Activated effector memory CD4-positive, alpha-beta T cell treated with anti-CD3 and anti-CD28 coated beads, Interleukin-2, amount 50 U/mL, for 16 hours (primary cell): Measurements from ENCODE around the gene RRBP1.
A peak's percentile ranks its signal among the peaks of the same experiment; 100 is the strongest.

Experiments used
- DNase-seq: peaks from one replicate; pipeline ENCODE4 v3.0.0-alpha.2; 2020

Gene RRBP1

DNA sequence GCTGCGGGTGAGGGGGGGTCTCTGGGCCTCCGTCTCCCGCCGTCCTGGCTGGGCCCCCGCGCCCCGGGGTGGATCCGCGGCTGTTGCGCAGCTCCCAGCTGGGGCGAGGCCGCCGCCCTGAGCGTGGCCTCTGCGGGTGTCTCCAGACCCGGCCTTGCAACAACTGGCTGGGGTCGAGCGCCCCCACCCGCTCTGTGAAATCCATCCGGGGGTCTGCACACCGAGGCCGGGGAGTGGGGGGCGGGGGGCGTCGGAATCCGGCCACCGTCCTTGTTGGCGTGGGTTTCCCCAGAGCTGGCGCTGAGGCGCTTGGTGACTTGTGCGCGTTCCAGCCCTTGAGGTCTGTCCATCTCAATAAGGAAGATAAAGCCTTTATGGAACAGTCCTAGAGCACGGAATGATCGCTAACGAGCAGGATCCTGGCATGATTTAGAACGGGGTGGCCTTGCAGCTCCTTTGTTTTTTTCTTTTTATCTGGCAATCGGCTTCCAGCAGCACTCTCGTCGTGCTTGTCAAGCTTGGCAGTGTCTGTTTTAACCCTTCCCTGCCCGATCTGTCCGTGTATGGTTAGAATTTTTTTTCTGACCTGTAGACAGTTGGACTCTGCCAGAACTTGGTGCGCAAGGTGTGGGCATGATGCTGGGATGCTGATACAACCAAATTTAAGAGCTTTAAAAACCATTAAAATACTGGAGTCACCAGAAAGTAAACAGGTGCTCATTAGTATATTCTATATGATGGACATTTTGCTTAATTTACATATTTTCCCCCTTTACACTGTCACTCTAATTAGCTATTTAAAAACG, 111.5 kb downstream of the RRBP1 start:
- no peak for DNase-seq

DNA sequence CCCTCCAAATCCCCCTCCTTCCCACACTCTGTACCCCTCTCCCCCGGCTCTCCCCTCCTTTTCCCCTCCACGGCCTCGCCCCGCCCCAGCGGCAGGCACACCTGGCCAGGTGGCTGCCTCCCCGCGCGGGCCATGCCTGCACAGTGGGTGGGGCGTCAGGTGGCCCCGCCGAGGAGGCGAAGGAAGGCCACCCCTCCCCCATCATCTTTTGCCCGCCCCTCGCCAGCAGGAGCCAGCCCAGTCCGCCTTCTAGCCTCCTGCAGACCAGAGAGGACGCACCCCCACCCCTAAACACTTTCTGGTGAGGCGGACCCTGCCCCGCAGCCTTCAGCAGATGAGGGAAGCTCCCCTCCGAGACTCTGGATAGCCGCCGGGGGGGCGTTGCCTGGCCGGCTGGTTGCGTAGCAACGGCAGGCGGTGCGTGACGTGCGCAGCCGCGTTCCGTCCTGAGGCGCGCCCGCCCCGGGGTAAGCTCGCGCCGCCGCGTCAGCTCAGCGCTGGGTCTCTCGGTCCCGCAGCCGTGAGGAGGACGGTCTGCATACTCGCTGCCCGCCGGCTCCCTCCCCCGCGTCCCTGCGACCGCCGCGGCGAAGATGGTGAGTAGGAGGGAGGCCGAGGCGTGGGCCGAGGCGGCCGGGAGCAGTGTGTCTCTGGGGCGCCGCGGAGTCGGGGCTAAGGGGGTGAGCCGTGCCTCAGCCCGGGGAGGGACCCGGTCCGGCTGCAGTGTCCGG, 112.3 kb downstream of the RRBP1 start, which contains the start of gene DSTN:
Gene DSTN (plus strand): TSS at position 460 of the 731 bp plus-strand sequence. CDS start 134 bp downstream, at position 594.
- peak; percentile 95 for DNase-seq

DNA sequence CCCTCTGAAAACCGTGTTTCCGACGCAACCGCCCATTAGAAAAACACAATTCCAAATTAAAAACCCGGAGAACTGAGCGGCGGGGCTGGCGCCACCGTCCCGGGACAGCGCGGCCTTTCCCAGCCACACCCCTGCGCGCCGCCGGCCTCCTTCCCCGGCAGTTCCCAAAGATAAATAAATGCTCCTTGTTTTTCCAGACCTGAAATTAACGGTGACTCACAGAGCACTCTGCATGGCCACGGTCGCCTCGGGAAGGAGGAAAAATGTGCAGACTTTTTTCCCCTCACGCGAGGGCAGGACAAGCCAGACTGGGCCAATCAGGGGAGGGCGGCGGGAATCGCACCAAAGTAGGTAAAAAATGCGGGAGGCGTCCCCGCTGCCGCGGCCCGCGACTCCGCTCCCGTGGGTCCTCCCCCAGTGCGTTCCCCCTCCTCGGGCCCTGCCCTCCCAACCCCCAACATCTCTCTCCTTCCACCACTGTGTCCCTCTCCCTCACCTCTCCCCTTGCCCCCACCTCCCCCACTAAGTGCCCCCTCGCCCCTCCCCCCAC, 113.0 kb downstream of the RRBP1 start:
- peak; percentile 68 for DNase-seq

DNA sequence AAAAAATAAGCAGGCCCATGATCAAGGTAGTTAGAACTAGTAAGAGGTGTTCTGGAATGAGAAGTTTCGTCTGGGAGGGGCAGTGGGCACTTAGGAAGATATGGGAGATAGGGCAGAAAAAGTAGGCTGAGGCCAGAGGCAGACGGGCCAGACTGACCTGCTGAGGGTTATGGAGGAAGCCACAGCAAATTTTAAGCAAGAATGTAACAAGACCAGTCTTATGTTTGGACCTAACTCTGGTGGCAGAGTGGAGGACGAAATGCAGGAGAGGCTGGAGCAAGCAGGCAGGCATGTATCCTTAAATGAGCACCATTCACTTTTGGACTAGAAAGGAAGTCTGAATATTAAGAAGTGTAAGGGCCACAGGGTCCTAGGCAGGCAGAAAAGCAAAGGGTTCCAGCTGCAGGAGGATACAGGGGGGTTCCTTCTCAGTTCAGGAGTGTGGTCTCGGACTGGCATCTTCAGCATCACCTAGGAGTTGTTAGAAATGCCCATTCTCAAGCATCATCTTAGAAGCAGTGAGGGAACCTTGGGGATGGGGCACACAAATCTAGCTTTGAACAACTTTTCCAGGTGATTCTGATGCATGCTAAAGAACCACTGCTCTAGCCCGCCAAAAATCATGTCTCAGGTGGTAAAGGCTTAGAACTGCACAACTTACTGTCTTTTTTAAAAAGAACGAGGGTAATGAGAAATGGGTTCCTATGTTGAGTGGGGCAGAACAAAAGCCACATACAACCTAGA, 113.8 kb downstream of the RRBP1 start:
- no peak for DNase-seq

DNA sequence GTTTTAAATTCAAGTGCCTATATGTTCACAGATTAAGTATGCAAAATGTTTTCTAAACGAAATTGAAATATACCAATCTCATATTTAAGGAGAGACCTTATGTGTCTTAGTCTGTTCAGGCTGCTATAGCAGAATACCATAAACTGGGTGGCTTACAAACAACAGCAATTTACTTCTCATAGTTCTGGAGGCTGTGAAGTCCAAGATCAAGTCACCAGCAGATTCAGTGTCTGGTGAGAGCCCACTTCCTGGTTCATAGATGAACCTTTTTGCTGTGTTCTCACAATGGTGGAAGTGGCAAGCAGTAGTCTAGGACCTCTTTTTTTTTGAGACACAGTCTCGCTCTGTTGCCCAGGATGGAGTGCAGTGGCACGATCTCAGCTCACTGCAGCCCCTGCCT, 115.7 kb downstream of the RRBP1 start:
- DNase-seq: no peak

DNA sequence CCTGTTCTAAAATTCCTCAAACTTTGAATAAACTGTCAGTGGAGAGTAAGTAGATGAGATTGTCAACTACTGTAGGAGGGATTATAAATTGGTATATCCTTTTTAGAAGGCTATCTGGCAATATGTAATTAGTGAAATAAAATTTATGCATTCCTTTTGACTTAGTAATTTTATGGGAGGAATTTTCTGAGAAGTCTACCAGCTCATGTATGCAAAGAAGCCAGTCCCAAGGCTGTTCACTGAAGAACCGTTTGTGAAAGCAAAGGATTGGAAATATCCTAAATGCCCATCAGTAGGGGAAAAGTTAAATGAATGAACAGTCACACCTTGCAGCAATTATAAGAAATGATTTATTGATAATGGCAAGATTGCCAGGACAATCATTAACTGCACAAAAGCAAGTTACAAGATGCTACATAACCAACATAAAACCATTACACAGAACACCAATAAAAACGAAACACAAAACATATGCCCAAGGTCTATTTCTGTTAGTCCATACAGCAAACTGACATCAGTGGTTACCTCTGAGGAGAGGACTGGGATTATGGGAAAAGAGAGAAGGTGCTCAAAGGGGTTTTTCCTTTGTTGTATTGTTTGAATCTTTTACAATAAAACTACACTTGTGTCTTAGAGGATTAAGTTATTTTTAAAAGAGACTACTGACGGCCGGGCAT, 116.7 kb downstream of the RRBP1 start:
- no peak for DNase-seq
